CD4-positive, alpha-beta T cell treated with Interleukin-4 for 4 hours (primary cell): Measurements from ENCODE around the gene KIF18A.
"Not testable (repeated sequence)": the region's sequence is repeated elsewhere in the genome, so short reads cannot be mapped to it uniquely, and the experiment has no call there.

Experiments used
- DNase-seq: peaks from one replicate; pipeline ENCODE4 v3.0.0-alpha.2; 2020

Gene KIF18A

DNA sequence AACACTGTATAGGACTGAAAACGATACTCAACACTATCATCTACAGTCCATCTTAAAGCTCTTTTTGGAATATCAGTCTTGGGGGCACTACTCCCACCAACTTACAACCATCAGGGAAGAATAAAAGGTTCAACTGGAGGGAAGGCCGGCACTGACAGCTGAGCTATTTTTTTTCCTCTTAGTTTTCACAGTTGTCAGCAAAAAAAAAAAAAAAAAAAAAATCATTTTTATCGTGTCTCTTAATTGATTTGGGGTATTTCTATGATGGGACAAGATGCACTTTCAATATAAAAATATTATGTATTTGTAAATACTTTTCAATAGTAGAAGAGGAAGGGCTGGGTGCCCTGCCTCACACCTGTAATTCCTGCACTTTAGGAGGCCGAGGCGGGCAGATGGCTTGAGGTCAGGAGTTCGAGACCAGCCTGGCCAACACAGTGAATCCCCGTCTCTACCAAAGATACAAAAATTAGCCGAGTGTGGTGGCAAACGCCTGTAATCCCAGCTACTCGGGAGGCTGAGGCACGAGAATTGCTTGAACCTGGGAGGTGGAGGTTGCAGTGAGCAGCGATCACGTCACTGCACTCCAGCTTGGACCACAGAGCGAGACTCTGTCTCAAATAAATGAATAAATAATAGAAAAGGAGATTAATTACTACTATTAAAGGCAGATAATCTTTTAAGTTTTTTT, 1.5 kb downstream of the KIF18A start:
- DNase-seq = no peak

DNA sequence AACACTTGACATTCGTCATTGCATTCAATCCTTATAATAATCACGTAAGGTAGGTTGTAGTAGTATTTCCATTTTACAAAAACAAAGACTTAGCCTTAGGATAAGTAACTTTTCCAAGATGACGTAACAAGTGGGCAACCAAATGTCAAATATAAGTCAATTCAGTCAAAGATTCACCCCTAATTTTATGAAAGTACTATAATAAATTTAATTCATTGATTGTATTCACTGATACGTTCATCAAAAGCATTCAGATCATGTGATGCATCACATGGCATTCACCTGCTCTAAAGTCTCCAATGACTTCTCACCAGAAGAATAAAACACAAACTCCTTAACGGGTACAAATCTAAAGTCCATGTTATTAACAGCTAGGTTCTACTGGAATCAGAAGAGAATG, 2.1 kb downstream of the KIF18A start:
- DNase-seq = no peak

DNA sequence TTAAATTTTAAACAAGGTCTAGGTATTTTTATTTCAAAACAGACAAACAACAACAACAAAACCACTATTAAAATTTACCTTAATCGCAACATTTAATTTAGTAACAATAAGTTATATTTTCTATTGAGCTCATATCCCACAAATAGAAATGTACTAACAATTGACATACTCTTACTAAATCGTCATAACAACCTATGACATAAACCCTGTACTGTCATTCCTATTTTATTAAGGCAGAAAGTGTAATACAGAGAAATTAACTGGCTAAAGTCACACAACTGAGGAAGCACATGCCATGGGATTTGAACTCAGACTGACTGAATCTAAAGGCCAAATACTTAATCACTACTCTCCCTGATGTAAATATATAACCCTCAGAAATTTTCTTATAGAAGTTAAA, 3.0 kb downstream of the KIF18A start:
- no peak for DNase-seq

DNA sequence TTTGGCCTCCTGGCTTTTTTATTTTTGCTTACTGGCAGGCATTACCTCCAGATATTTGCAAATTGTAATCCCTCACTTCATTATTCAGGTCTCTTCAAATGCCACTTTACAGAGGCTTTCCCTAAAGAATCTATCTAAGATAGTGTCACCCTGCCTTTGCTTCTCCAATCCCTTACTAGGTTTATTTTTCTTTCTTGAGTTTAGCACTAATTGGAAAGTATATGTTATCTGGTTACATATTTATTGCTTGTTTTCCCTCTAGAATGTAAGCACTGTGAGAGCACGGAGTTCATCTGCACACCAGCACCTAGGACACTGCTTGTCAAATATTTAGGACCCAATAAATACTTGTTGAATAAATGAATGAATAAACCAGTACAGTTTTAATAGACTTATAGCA, 3.5 kb downstream of the KIF18A start:
- DNase-seq = no peak

DNA sequence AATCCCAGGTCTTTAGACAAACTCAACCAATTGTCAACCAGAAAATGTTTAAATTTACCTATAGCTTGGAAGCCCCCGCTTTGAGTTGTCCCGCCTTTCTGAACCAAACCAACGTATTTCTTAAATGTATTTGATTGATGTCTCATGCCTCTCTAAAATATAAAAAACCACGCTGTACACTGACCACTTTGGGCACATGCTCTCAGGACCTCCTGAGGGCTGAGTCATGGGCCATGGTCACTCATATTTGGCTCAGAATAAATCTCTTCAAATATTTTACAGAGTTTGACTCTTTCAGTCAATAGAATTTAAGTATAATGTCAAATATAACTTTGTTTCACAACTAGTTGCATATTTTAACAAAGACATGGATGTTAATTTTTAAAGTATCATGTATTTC, 5.7 kb downstream of the KIF18A start:
- DNase-seq = not testable (repeated sequence)

DNA sequence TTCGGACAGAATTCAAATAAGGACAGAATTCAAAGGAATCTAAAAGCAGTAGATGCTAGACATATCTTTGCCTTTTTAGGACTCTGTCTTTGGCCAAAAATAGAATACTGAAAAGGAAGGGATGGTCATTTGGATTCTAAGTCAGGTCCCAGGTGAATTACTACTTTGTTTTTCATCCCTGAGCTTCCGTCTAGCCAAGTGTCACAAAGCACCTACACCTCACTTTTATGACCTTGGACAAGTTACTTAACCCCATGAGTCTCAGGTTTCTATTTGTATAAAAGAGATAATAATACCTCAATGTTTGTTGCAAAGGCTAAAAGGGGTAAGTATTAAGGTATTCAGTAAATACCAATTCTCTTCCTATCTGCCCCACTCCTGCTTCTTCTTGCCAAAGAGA, 7.3 kb downstream of the KIF18A start:
- DNase-seq = no peak

DNA sequence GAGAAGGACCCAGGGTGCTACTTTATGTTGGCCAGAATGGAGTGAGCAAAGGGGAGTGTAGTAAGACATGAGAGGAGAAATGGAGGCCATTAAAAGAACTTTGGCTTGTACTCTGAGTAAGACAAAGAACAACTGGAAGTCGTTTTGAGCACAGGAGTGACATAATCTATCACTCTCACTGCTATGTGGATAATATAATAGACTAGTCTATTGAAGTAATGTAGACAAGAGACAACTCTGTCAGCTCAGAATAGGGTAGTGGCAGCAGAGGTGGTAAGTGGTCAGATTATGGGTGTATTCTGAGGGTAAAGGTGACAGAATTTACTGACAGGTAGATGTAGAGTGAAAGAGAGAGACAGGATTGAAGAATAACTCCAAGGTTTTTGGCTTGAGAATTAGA, 8.2 kb downstream of the KIF18A start:
- DNase-seq = no peak

DNA sequence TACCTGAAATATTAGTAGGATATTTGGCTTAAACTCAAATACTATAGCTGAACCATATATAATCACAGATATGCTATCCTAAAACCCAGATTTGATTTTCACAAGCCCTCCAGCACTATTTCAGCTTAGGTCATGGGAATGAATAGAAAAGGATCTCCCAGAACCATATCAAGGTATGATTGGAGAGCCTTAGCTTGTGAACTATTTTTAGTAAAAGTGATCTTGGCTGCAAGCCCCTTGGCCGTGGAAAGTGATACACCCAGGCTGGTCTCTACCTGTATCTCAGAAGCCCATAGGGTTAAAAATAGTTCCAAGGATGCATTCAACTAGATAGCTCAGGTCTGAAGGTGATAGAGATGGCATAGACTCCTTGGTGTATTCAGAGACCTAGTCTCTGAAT, 9.7 kb downstream of the KIF18A start:
- no peak for DNase-seq

DNA sequence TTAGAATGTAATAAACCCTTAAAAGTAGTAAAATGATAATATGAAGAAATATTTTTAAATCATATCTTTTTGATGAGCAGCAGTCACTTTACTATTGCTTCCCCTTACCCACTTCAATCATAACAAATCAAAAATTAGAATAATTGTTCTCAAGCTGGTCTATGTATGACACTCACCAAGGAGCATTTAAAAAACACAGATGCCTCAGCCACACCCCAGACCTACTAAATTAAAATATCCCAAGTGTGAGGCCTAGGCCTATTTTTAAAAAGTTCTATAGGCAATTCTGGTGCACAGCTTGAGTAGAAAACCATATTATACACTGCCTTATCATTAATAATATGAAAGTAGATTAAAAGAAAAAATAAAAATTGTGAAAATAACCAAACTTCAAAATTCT, 15.2 kb downstream of the KIF18A start:
- DNase-seq = no peak

DNA sequence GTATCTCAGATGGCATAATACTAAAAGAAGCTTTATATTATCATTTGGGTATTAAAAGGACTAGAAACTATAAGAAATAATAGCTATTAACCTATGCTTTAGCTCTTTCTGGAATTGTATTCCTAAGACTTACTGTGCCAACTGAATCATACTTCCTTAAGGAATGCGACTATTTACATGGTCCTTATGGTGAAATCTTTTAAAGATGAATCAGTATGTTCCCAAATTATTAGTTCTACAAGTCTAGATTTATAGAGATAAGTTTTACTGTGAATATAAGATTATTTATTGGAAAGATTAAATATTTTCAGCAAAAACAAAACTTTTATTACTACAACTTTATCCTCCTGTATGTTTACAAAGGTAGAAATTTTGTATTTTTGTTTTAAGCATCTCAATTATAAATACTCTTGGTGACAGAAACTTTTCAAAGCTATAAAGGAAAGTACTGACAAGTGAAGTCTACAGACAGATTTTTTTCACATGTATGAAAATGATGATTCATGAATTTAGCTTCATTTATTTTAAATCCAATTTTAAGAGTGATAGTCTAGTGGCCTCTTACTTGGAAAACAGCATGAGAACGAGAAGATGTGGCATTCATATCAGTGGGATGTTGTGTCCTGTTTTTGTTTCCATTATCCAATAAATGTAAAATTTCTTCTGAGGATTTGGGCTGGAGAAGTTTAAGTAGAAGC, 17.8 kb downstream of the KIF18A start:
- no peak for DNase-seq

DNA sequence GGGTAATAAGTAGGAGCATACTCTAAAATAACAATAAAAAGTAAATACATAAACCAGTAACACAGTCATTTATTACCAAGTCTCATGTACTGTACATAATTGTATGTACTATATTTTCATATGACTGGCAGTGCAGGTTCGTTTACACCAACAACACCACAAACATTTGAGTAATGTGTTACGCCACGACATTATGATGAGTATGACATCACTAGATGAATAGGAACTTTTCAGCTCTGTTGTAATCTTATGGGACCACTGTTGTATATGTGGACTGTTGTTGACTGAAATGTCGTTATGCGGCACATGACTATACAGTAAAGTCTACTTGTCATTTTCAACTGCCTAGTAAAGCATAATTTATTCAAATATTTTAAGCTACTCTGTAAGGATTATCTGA, 18.6 kb downstream of the KIF18A start:
- no peak for DNase-seq

DNA sequence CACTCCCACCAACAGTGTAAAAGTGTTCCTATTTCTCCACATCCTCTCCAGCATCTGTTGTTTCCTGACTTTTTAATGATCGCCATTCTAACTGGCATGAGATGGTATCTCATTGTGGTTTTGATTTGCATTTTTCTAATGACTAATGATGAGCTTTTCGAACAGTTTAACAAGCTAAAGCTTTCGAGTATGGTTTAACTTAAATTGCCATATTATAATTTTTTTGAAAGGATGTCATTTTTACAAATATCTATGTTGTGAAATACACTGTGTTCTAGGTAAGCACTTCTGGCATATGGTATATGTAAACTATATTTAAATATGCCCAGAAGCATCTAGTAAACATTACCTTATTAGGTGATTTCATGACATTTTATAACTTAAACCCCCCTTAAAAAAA, 20.3 kb downstream of the KIF18A start:
- DNase-seq = not testable (repeated sequence)

DNA sequence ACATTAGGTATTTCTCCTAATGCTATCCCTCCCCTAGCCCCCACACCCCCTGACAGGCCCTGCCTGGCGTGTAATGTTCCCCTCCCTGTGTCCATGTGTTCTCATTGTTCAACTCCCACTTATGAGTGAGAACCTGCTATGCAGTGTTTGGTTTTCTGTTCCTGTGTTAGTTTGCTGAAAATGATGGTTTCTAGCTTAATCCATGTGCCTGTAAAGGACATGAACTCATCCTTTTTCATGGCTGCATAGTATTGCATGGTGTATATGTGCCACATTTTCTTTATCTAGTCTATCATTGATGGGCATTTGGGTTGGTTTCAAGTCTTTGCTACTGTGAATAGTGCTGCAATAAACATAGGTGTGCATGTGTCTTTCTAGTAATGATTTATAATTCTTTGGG, 20.8 kb downstream of the KIF18A start:
- not testable (repeated sequence) for DNase-seq

DNA sequence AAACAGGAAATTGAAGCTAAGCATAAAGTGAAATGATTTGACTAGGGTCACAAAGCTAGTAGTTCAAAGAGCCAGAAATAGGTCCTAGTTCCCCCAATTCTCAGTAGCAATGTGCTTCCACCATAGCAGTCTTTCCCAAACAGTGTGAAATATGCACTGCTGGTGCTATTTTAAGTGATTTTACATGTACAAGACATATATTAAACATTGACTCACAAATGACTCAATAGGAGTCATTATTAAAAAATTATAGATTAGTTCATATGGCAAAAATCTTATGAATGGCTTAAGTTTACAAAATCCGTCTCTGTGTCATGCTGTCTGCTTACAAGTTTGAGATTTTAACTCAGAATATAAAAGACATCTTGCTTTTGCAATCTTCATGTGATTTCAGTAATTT, 21.4 kb downstream of the KIF18A start:
- DNase-seq = no peak

DNA sequence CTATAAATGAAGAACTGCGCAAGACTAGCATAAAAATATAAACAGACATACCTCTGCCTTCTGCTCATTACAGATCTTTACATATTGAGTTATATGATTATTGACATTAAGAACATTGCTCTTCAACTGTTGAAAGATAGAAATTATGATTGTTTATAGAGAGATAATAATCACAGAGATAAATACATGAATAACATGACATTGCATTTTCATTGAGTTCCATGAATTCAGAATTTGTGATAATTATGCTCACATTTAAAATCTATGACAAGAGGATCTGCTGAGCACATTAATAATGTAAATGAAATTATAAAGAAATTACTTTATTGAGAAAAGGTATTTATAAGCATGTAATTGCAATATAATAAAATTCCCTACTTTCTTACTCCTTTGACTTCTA, 24.8 kb downstream of the KIF18A start:
- DNase-seq = no peak

DNA sequence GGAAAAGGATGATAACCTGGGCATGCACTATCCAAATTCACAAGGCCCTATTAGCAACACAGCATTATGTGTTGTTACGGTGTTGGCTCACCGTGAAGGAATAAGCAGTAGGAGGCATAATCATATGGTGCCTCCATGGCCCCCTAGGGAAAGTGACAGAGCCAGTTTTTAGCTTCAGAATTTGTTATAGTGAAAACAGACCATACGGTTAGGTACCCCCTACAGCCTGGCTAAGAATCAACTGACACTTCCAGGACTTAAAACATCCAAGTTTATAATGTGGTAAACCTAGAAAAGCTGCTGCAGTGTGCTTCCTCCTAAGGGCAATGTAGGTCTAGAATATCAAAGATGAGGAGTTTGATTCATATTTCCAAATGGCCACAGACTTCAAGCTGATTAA, 30.4 kb downstream of the KIF18A start:
- no peak for DNase-seq

DNA sequence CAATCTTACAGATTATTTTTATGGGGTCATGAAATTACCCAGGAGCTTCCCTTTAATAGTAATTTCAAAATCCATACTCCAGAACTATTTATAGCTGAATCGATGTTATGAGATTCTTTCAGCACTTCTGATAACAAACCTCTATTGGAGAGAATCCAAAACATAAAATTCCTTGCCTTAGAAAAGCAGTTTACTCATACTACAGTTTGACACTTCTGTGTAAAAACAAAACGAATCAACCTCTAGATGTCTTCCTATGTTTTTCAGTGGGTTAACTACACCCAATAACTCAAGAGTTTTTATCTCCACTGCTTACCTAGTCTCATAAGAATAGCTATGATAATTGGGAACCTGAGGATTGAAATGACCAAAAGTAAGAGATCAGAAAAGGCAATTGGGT, 35.6 kb downstream of the KIF18A start:
- no peak for DNase-seq

DNA sequence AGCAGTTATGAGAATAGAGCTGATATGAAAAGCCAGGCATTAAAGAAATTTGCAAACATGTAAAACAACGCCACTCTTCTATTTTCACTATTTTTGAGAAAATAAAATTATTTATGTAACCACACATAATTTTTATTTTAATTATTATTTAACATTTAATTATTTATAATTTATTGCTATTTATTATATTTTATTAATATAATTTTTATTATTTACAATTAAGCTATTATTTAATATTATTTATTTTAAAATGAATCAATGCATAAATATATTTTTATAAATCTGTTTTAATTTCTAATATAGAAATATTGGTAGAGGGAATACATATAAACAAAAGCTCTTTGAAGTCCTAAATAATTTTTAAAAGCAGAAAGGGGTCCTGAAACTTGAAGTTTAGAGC, 36.7 kb downstream of the KIF18A start:
- DNase-seq = no peak

DNA sequence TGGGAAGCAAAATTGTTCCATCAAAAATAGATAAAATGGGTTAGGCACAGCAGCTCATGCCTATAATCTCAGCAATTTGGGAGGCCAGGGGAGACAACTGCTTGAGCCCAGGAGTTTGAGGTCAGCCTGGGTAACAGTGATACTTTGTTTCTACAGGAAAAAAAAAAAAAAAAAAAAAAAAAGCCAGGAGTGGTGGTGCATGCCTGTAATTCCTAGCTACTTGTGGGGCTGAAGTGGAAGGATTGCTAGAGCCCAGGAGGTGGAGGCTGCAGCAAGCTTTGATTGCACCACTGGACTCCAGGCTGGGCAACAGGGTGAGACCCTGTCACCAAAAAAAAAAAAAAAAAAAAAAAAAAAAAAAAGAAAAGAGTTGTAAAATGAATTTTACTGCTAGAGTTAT, 49.6 kb downstream of the KIF18A start:
- DNase-seq = no peak

DNA sequence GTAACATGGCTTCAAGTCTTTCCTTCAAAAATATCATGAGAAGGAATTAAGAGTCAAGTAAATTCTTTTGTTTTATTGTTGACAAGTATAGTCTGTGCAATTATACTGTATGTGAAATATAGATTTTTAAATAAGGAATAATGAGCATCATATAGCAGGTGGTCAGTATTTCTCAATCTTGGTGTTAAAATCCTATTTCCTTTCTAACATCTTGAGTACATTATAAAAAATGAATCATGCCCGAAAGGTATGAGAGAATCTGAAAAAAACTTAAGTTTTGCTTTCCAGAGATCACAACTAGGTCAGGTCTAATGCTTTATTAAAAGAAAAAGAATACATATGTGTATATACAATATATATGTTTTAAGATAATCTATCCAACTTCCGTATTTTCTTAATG, 53.1 kb downstream of the KIF18A start:
- DNase-seq = no peak

DNA sequence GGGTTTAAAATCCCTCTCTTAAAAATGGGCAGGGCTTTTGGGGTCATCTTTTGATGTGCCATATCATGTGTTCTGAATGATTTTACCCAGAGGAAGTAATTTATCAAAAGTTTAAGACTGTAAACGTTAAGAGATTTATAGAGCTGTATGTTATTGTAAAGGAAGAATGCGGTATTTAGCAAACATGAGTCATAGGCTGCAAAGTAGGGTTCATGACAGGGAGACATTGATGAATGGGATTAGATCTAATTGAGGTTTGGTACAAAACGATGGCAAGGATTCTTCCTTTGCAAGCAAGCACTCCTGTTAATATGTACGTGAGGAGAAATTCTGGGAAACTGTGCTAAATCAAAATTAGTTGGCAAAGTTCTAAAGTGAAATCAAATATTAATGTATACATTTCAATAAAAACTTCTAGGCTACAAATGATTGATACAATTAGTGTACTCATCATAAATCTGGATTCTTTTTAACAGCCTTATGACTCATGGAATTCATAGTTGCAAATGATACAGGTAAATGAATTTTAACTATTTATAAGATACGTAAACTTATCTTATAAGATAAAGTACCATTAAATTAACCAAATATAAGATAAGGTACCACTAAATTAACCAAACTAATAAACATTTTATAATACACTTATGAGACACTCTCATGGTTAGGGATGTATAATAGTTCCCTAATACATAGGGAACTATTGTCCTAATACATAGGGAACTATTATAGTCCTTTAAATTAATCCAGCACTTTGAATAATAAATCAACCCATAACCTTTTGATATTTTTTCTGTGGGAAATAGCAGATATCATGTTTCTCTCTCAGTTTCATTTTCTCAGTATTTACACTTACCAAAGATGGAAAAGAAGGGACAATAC, 58.4 kb downstream of the KIF18A start:
- no peak for DNase-seq

DNA sequence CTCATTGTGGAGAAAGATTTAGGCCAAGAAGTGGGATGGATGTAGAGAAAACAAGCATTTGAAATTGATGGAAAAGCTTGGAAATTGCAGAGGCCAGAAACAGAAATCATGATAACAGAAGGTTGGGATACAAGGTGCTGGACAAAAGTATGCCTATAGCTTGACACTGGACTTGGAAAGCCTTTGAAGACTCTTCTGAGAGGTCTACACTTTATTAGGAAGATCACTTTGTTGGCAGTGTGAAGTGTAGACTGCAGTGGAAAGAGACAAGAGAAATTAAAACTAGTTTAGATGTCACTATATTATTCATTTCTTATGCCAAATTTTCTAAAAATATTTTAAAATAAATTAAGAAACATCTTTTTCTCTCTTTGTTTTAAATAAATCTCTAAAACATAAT, 59.1 kb downstream of the KIF18A start:
- DNase-seq = no peak

DNA sequence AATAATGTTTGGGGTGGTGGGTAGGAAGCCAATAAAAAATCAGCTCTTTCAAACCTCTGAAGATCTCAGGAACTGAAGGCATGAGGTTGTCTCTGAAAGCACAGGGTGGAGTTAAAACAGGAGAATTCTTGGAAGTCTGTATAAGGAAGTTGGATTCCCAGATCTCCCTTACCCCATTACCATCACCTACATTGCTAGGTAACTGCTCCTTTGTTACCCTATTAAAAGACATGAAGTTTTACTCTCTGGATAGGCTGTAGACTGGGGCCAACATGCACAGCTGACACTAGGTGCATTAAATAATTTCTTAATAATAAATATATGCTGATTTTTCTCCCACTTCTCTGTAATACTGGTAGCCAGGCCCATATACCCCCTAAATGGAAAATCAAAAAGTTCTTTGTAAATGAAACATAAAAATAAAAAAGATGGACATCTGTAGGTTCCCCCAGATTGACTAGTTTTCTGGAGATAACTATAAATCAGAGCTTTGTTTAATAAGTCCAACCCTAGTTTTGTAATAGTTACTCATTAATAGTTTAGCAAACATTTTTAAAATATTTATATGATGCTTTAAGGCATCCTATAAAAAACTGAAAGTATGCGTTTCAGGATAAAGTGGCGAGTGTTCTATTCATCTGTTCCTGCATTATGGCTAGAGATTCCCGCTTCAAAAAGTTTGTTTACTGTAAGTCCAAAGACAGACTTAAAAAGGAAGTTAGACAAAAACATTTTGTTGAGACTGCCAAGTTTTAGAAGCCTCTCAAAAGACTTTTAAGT, 63.8 kb downstream of the KIF18A start:
- DNase-seq = no peak
